ENCODE measurements around the gene ATP2C2.

- TF ChIP-seq REST (IDR thresholded peaks at IDR 0.05; ENCODE audit: insufficient replicate concordance, low read depth) (no peak), CTCF (IDR thresholded peaks at IDR 0.05; ENCODE audit: insufficient read depth, low read length) (no peak), GABPA (IDR thresholded peaks at IDR 0.05; ENCODE audit: low read depth) (no peak), POLR2AphosphoS5 (IDR thresholded peaks at IDR 0.05; ENCODE audit: low read depth) (no peak), SPI1 (IDR thresholded peaks at IDR 0.05; ENCODE audit: borderline replicate concordance, low read depth) (no peak)
Measured at GRCh38 chr16:84500531-84500930, 132.2 kb downstream of the ATP2C2 start.

Measured in HL-60 (cell line).